Neural cell (in vitro differentiated cells): ENCODE measurements around the gene DUSP18. TPM values are rescaled to one million over a fixed set of nuclear protein-coding genes. Genes with fewer than 3 reads are reported as not detected.

Source experiments
- H2AFZ ChIP-seq: fragments of 200-600, 300-800 bp; sonication (generic), shearing (Covaris generic); 2 replicates; pipeline ENCODE4 v1.6.0; 2014; ENCODE audit warnings: low read depth, mild to moderate bottlenecking, antibody characterized with exemption, low read length, moderate library complexity
- H3F3A ChIP-seq: fragments of 200-600 bp; shearing (Covaris generic); 2 replicates; pipeline ENCODE4 v1.6.1; 2016; ENCODE audit warnings: mild to moderate bottlenecking, moderate library complexity, mixed read lengths, antibody characterized with exemption, low read length; ENCODE audit not compliant: insufficient read depth, poor library complexity, severe bottlenecking
- H3K27ac ChIP-seq: fragments of 200-600, 300-800 bp; sonication (generic), shearing (Covaris generic); 2 replicates; pipeline ENCODE4 v1.5.1; 2014; ENCODE audit warnings: mild to moderate bottlenecking, low read length, moderate library complexity
- H3K27me3 ChIP-seq: fragments of 300-800, 200-600 bp; sonication (generic), shearing (Covaris generic); 2 replicates; pipeline ENCODE4 v1.6.0; 2014; ENCODE audit warnings: mild to moderate bottlenecking, low read depth, low read length, moderate library complexity; ENCODE audit not compliant: insufficient read depth
- H3K36me3 ChIP-seq: fragments of 300-800, 200-600 bp; sonication (generic), shearing (Covaris generic); 2 replicates; pipeline ENCODE4 v1.5.1; 2014; ENCODE audit warnings: mild to moderate bottlenecking, antibody characterized with exemption, low read length, moderate library complexity; ENCODE audit not compliant: insufficient read depth
- H3K4me2 ChIP-seq: fragments of 300-800, 200-600 bp; sonication (generic), shearing (Covaris generic); 2 replicates; pipeline ENCODE4 v1.6.0; 2014; ENCODE audit warnings: mild to moderate bottlenecking, low read length
- H3K4me3 ChIP-seq: fragments of 300-800, 200-600 bp; sonication (generic), shearing (Covaris generic); 2 replicates; pipeline ENCODE4 v1.5.1; 2014; ENCODE audit warnings: mild to moderate bottlenecking, low read length, moderate library complexity
- H3K79me2 ChIP-seq: fragments of 200-600 bp; shearing (Covaris generic); replicated peaks from 2 replicates; pipeline ENCODE4 v1.6.0; 2014; ENCODE audit warnings: mild to moderate bottlenecking, low read length, moderate library complexity; ENCODE audit not compliant: insufficient read depth
- H3K9ac ChIP-seq: fragments of 300-800, 200-600 bp; sonication (generic), shearing (Covaris generic); 2 replicates; pipeline ENCODE4 v1.6.1; 2016; ENCODE audit warnings: mild to moderate bottlenecking, low read length, mixed read lengths
- H3K9me2 ChIP-seq: fragments of 200-600 bp; shearing (Covaris generic); 2 replicates; pipeline ENCODE4 v1.6.1; 2016; ENCODE audit warnings: mild to moderate bottlenecking, low read length, mixed read lengths; ENCODE audit not compliant: insufficient read depth
- H3K9me3 ChIP-seq: fragments of 200-600, 300-800 bp; sonication (generic), shearing (Covaris generic); 2 replicates; pipeline ENCODE4 v1.6.1; 2016; ENCODE audit warnings: mild to moderate bottlenecking, mixed run types, low read length, moderate library complexity, mixed read lengths
- H4K20me1 ChIP-seq: fragments of 200-600 bp; shearing (Covaris generic); 2 replicates; pipeline ENCODE4 v1.6.1; 2016; ENCODE audit warnings: mild to moderate bottlenecking, mixed run types; ENCODE audit not compliant: insufficient read depth
- CTCF ChIP-seq: fragments of 450-650 bp; IDR thresholded peaks from 2 replicates; pipeline ENCODE4 v1.5.1; 2014; ENCODE audit warnings: antibody characterized with exemption, mild to moderate bottlenecking, moderate library complexity; ENCODE audit not compliant: poor library complexity, severe bottlenecking
- EP300 ChIP-seq: fragments of 450-650 bp; conservative IDR thresholded peaks from 2 replicates; pipeline ENCODE4 v1.6.1; 2014; ENCODE audit warnings: antibody characterized with exemption, mild to moderate bottlenecking, moderate library complexity; ENCODE audit not compliant: poor library complexity, severe bottlenecking
- EZH2 ChIP-seq: fragments of 200-600, 300-800 bp; shearing (Covaris generic), sonication (generic); IDR thresholded peaks from 2 replicates; pipeline ENCODE4 v1.6.1; 2014; ENCODE audit warnings: antibody characterized with exemption, low read length, borderline replicate concordance, mild to moderate bottlenecking; ENCODE audit not compliant: insufficient read depth, poor library complexity, severe bottlenecking
- MXI1 ChIP-seq: fragments of 450-650 bp; conservative IDR thresholded peaks from 2 replicates; pipeline ENCODE4 v1.6.1; 2014; ENCODE audit warnings: antibody characterized with exemption, mild to moderate bottlenecking; ENCODE audit not compliant: poor library complexity, severe bottlenecking
- POLR2AphosphoS5 ChIP-seq: IDR thresholded peaks from 2 replicates; pipeline ENCODE4 v1.6.1; 2012
- RAD21 ChIP-seq: fragments of 450-650 bp; conservative IDR thresholded peaks from 2 replicates; pipeline ENCODE4 v1.6.1; 2014; ENCODE audit warnings: antibody characterized with exemption, mild to moderate bottlenecking, moderate library complexity
- REST ChIP-seq: IDR thresholded peaks from 2 replicates; pipeline ENCODE4 v1.6.1; 2012; ENCODE audit warnings: borderline replicate concordance
- SMC3 ChIP-seq: fragments of 450-650 bp; conservative IDR thresholded peaks from 2 replicates; pipeline ENCODE4 v1.6.1; 2014; ENCODE audit warnings: antibody characterized with exemption, mild to moderate bottlenecking, moderate library complexity; ENCODE audit not compliant: poor library complexity
- TAF1 ChIP-seq: IDR thresholded peaks from 2 replicates; pipeline ENCODE4 v1.6.1; 2012; ENCODE audit warnings: low read depth
- polyA plus RNA-seq: library from polyadenylated mRNA; depleted of rRNA; stranded (reverse); fragments of >200 nt; gene quantifications from 2 replicates; pipeline ENCODE4 v1.2.3, GENCODE V29; 2014

The DUSP18 gene
- polyA plus RNA-seq, 1 donor from 2014 or later = 18.6 TPM

- no peaks in the 10 kb centered on the region for H3K79me2 ChIP-seq
- H3K9me3 ChIP-seq = no peaks in the 10 kb centered on the region
- TF ChIP-seq REST (no peak), MXI1 (no peak), TAF1 (no peak), EP300 (no peak), EZH2 (no peak), RAD21 (no peak), POLR2AphosphoS5 (no peak), CTCF (no peak), SMC3 (no peak)
- no peak overlapping the region for H2AFZ ChIP-seq
- no peak overlapping the region for H3K4me2 ChIP-seq
- H3K9me2 ChIP-seq = no peaks in the 10 kb centered on the region
- no peaks in the 10 kb centered on the region for H3F3A ChIP-seq
- H3K9ac ChIP-seq = no peak overlapping the region
- H3K27ac ChIP-seq = no peak overlapping the region
- no peaks in the 10 kb centered on the region for H4K20me1 ChIP-seq
- no peaks in the 10 kb centered on the region for H3K36me3 ChIP-seq
- H3K27me3 ChIP-seq = no peaks in the 10 kb centered on the region
- H3K4me3 ChIP-seq = no peak overlapping the region
Measured at GRCh38 chr22:30615543-30615954, 52.1 kb downstream of the DUSP18 start.

- no peak overlapping the region for H3K27ac ChIP-seq
- H3K9me3 ChIP-seq = no peaks in the 10 kb centered on the region
- H3K27me3 ChIP-seq = no peaks in the 10 kb centered on the region
- TF ChIP-seq MXI1 = no peak
- no peak for TF ChIP-seq POLR2AphosphoS5
- no peak for TF ChIP-seq EZH2
- no peak for TF ChIP-seq TAF1
- TF ChIP-seq EP300 = no peak
- H3K4me3 ChIP-seq = no peak overlapping the region
- no peaks in the 10 kb centered on the region for H3F3A ChIP-seq
- no peaks in the 10 kb centered on the region for H3K36me3 ChIP-seq
- H3K4me2 ChIP-seq = no peak overlapping the region
- H4K20me1 ChIP-seq = no peaks in the 10 kb centered on the region
- no peaks in the 10 kb centered on the region for H3K9me2 ChIP-seq
- no peaks in the 10 kb centered on the region for H3K79me2 ChIP-seq
- H2AFZ ChIP-seq = no peak overlapping the region
- H3K9ac ChIP-seq = no peak overlapping the region
Measured at GRCh38 chr22:30614879-30615278, 52.8 kb downstream of the DUSP18 start.

- H2AFZ ChIP-seq = no peak overlapping the region
- no peaks in the 10 kb centered on the region for H3F3A ChIP-seq
- H3K27me3 ChIP-seq = no peaks in the 10 kb centered on the region
- H3K79me2 ChIP-seq = no peaks in the 10 kb centered on the region
- H3K9me3 ChIP-seq = no peaks in the 10 kb centered on the region
- H3K27ac ChIP-seq = no peak overlapping the region
- no peaks in the 10 kb centered on the region for H3K36me3 ChIP-seq
- no peaks in the 10 kb centered on the region for H3K9me2 ChIP-seq
- H3K9ac ChIP-seq = no peak overlapping the region
- TF ChIP-seq POLR2AphosphoS5 = no peak
- TF ChIP-seq MXI1 = no peak
- no peak for TF ChIP-seq EZH2
- TF ChIP-seq SMC3 = no peak
- TF ChIP-seq EP300 = no peak
- TF ChIP-seq CTCF = no peak
- no peak for TF ChIP-seq TAF1
- no peak for TF ChIP-seq RAD21
- TF ChIP-seq REST = no peak
- no peak overlapping the region for H3K4me2 ChIP-seq
- H3K4me3 ChIP-seq = no peak overlapping the region
- no peaks in the 10 kb centered on the region for H4K20me1 ChIP-seq
Measured at GRCh38 chr22:30614268-30614667, 53.4 kb downstream of the DUSP18 start.
